ACC112 (cell line): ENCODE results near the gene ZNF638.

Experiments used
- H2AFZ ChIP-seq: fragments of 200-600 bp; sonication (generic); one replicate; pipeline ENCODE4 v1.6.0; 2017; ENCODE audit warnings: antibody characterized with exemption, low read length; ENCODE audit not compliant: unreplicated experiment
- H3K27ac ChIP-seq: fragments of 200-600 bp; sonication (generic); 2 replicates; pipeline ENCODE4 v1.5.1; 2014; ENCODE audit warnings: low read depth, mild to moderate bottlenecking, antibody characterized with exemption, low read length, moderate library complexity
- H3K27me3 ChIP-seq: fragments of 200-600 bp; sonication (generic); 2 replicates; pipeline ENCODE4 v1.6.1; 2014; ENCODE audit warnings: mild to moderate bottlenecking, antibody characterized with exemption, low read length, moderate library complexity, mixed read lengths; ENCODE audit not compliant: insufficient read depth
- H3K36me3 ChIP-seq: fragments of 200-600 bp; sonication (generic); 2 replicates; pipeline ENCODE4 v1.6.1; 2016; ENCODE audit warnings: mild to moderate bottlenecking, antibody characterized with exemption, low read length, moderate library complexity, mixed read lengths; ENCODE audit not compliant: insufficient read depth
- H3K4me1 ChIP-seq: fragments of 200-600 bp; sonication (generic); one replicate; pipeline ENCODE4 v1.6.1; 2016; ENCODE audit warnings: low read length, mixed read lengths; ENCODE audit not compliant: insufficient read depth, unreplicated experiment, control insufficient read depth
- H3K4me3 ChIP-seq: fragments of 200-600 bp; sonication (generic); 2 replicates; pipeline ENCODE4 v1.5.1; 2014; ENCODE audit warnings: mild to moderate bottlenecking, low read depth, low read length
- H3K79me2 ChIP-seq: fragments of 200-600 bp; sonication (generic); one replicate; pipeline ENCODE4 v1.6.0; 2016; ENCODE audit warnings: low read length; ENCODE audit not compliant: control insufficient read depth, unreplicated experiment, insufficient read depth

The ZNF638 gene

GRCh38 chr2:71482055-71482454 lies 150.5 kb downstream of the ZNF638 start:
- no peak overlapping the region for H3K27ac ChIP-seq
- H3K36me3 ChIP-seq: no peaks in the 10 kb centered on the region
- no peak overlapping the region for H2AFZ ChIP-seq
- peaks cover 11% of the 10 kb centered on the region; the same call in 1 of the 2 replicates for H3K27me3 ChIP-seq
- no peak overlapping the region for H3K4me3 ChIP-seq
- no peaks in the 10 kb centered on the region for H3K4me1 ChIP-seq
- no peaks in the 10 kb centered on the region for H3K79me2 ChIP-seq

- Histone ChIP-seq H3K79me2 (no peaks in the 10 kb centered on the region), H3K27ac (no peak overlapping the region), H3K4me1 (no peaks in the 10 kb centered on the region), H2AFZ (no peak overlapping the region), H3K4me3 (no peak overlapping the region), H3K27me3 (peaks cover 11% of the 10 kb centered on the region; the same call in 1 of the 2 replicates), H3K36me3 (no peaks in the 10 kb centered on the region)
Measured at GRCh38 chr2:71483246-71483645, 151.7 kb downstream of the ZNF638 start.

- Histone ChIP-seq H3K79me2 (no peaks in the 10 kb centered on the region), H3K27me3 (peaks cover 11% of the 10 kb centered on the region; the same call in 1 of the 2 replicates), H3K36me3 (no peaks in the 10 kb centered on the region), H3K4me3 (no peak overlapping the region), H2AFZ (no peak overlapping the region), H3K4me1 (no peaks in the 10 kb centered on the region), H3K27ac (no peak overlapping the region)
Measured at GRCh38 chr2:71484354-71484753, 152.8 kb downstream of the ZNF638 start.
